GM12801 (cell line): ENCODE measurements around the gene RAB3IL1.

ENCODE experiments used
- CTCF ChIP-seq: IDR thresholded peaks from one replicate; pipeline ENCODE4 v1.5.1; 2011; ENCODE audit warnings: control low read depth; ENCODE audit not compliant: insufficient read length; ENCODE audit errors: extremely low read depth

Gene RAB3IL1

GRCh38 chr11:61948505-61948904, 31.1 kb upstream of the RAB3IL1 start:
- no peak for TF ChIP-seq CTCF

DNA sequence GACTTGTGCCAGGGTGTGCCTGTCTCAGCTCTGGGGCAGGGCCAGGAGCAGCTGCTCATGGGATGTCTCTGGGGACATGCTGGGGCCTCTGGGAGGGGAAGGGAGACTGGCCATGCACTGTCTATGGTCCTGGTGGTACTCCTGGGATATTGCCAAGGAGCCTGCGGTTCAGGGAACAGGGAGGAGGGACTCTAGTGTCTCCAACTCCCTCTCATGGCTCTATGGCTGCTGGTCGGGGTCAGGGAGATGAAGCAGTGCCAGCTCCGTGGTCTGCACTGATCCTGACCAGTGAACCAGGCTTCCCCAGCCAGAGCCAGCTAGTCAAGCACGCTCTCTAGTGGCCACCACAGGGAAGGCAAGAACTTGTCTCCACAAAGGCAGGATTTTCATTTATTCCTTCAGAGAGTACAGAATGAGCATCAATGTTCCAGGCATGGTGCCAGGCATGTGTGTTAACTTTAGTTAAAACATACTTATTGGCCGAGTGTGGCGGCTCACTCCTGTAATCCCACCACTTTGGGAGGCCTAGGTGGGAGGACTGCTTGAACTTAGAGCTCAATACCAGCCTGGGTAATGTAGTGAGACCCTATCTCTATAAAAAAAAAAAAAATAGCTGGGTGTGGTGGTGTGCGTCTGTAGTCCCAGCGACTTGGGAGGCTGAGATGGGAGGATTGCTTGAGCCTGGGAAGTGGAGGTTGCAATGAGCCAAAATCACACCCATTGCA, 30.3 kb upstream of the RAB3IL1 start:
- peak; percentile 14 for TF ChIP-seq CTCF

DNA sequence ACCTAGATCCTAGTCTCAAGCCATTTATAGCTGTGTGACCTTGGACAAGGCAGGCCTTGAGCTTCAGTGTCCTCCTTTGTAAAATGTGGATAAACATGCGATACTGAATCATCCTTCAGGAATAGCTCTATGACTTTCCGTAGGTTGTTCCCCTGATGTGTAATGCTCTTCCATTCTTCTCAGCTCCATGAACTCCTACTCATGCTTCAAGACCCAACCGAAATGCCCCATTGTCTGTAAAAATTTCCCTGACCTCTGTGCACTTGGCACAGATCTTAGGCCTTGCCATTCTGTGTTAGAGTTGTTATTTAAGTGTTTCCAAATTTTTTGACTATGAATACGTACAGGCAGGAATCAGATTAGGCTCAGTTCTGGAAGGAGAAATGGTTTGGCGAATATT, 29.5 kb upstream of the RAB3IL1 start:
- no peak for TF ChIP-seq CTCF

GRCh38 chr11:61945191-61945590, 27.8 kb upstream of the RAB3IL1 start:
- TF ChIP-seq CTCF = no peak

GRCh38 chr11:61940466-61940865, 23.1 kb upstream of the RAB3IL1 start:
- TF ChIP-seq CTCF = no peak

GRCh38 chr11:61935861-61936260, 18.5 kb upstream of the RAB3IL1 start:
- TF ChIP-seq CTCF = no peak

DNA sequence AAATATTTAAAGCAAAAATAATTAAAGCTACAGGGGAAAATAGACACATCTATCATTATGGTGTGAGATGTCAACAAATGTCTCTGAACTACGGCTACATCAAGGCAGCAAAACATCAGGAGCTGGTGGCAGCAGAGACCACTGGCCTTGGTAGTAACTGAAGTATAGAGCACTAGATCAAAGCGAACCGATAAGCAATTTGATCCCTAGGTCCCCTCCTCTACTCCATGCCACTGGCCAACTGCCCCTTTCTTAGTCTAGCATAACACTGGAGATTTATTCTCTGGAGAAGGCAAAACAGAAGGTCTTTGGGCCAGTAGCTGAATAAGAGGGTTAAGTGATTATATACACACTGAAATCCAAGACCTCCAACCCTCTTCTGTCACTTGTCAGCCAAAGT, 13.6 kb upstream of the RAB3IL1 start:
- no peak for TF ChIP-seq CTCF
